Anterior cingulate cortex (tissue), 58 donors: ENCODE data around the gene ACE.
"Not testable (repeated sequence)": the region's sequence is repeated elsewhere in the genome, so short reads cannot be mapped to it uniquely, and the experiment has no call there.

Source experiments
- DNase-seq, 58 donors: peaks; one replicate each; lab custom pipeline; 2025; lab: John Stamatoyannopoulos, UW

ACE gene

GRCh38 chr17:63442549-63443035, 34.3 kb upstream of the ACE start:
- peak in 1 of 58 donors; percentile 11 for DNase-seq

GRCh38 chr17:63443053-63443452, 33.8 kb upstream of the ACE start:
- DNase-seq: no peak

GRCh38 chr17:63444457-63444856, 32.4 kb upstream of the ACE start:
- DNase-seq: no peak

- no peak for DNase-seq
These were observed 31.8 kb upstream of the ACE start for GRCh38 chr17:63445065-63445464.

GRCh38 chr17:63445571-63445953, 31.3 kb upstream of the ACE start:
- no peak for DNase-seq

GRCh38 chr17:63445954-63446752, 30.7 kb upstream of the ACE start, which contains the start of gene CYB561:
CYB561 (minus strand) TSS chr17:63446306; CDS start chr17:63437547, 8,759 bp downstream.
- peak in 40 of 58 donors; percentile 12 to 71 (median 32) for DNase-seq

GRCh38 chr17:63446753-63447470, 29.9 kb upstream of the ACE start:
- DNase-seq: peak in 5 of 58 donors; percentile 19 to 46 (median 24)

- no peak for DNase-seq
These were observed 29.3 kb upstream of the ACE start for GRCh38 chr17:63447471-63448009.

- no peak for DNase-seq
These were observed 28.2 kb upstream of the ACE start for GRCh38 chr17:63448655-63449054.

- no peak for DNase-seq
These were observed 26.3 kb upstream of the ACE start for GRCh38 chr17:63450551-63450950.

GRCh38 chr17:63451150-63451549, 25.7 kb upstream of the ACE start:
- DNase-seq: no peak

- DNase-seq: no peak
These were observed 24.6 kb upstream of the ACE start for GRCh38 chr17:63452046-63452961.

- no peak for DNase-seq
These were observed 23.8 kb upstream of the ACE start for GRCh38 chr17:63452962-63453551.

GRCh38 chr17:63454357-63454756, 22.5 kb upstream of the ACE start:
- not testable (repeated sequence) for DNase-seq

- DNase-seq: no peak
These were observed 21.9 kb upstream of the ACE start for GRCh38 chr17:63454915-63455314.

GRCh38 chr17:63455417-63455816, 21.4 kb upstream of the ACE start:
- no peak for DNase-seq

GRCh38 chr17:63458478-63458877, 18.4 kb upstream of the ACE start:
- DNase-seq: no peak

GRCh38 chr17:63460018-63460417, 16.8 kb upstream of the ACE start:
- no peak for DNase-seq

- DNase-seq: no peak
These were observed 13.1 kb upstream of the ACE start for GRCh38 chr17:63463771-63464170.

GRCh38 chr17:63464691-63465236, 12.1 kb upstream of the ACE start:
- DNase-seq: no peak
